GM23338 (cell line): ENCODE data around the gene NTN4. TPM values are rescaled to one million over a fixed set of nuclear protein-coding genes. Genes with fewer than 3 reads are reported as not detected.

Experiments
- ATAC-seq: fragments of 200-7000 bp; cut with Tn5 transposase; 3 replicates; pipeline ENCODE4 v1.9.1; 2020
- DNase-seq: peaks from one replicate; pipeline ENCODE4 v3.0.0-alpha.2; 2015; ENCODE audit warnings: low spot score
- H2AFZ ChIP-seq: fragments of 200-600 bp; sonication (generic); 2 replicates; pipeline ENCODE4 v1.8.0; 2016; ENCODE audit warnings: antibody characterized with exemption, mild to moderate bottlenecking, moderate library complexity
- H3F3A ChIP-seq: fragments of 200-600 bp; sonication (generic); replicated peaks from 2 replicates; pipeline ENCODE4 v1.8.0; 2017; ENCODE audit warnings: antibody characterized with exemption, mixed run types, low read depth
- H3K27ac ChIP-seq: fragments of 200-600 bp; sonication (generic); 2 replicates; pipeline ENCODE4 v1.6.1; 2016; ENCODE audit warnings: low read depth
- H3K27me3 ChIP-seq: fragments of 200-600 bp; sonication (generic); 2 replicates; pipeline ENCODE4 v1.8.0; 2016; ENCODE audit warnings: mild to moderate bottlenecking, mixed run types, moderate library complexity; ENCODE audit not compliant: insufficient read depth
- H3K36me3 ChIP-seq: fragments of 200-600 bp; sonication (generic); 2 replicates; pipeline ENCODE4 v1.8.0; 2016; ENCODE audit warnings: mild to moderate bottlenecking; ENCODE audit not compliant: insufficient read depth
- H3K4me1 ChIP-seq: fragments of 200-600 bp; sonication (generic); 2 replicates; pipeline ENCODE4 v1.8.0; 2016; ENCODE audit warnings: mild to moderate bottlenecking, moderate library complexity; ENCODE audit not compliant: insufficient read depth
- H3K4me2 ChIP-seq: fragments of 200-600 bp; sonication (generic); 2 replicates; pipeline ENCODE4 v1.7.1; 2017; ENCODE audit warnings: mixed run types
- H3K4me3 ChIP-seq: fragments of 200-600 bp; sonication (generic); 2 replicates; pipeline ENCODE4 v1.6.1; 2016; ENCODE audit warnings: mixed run types
- H3K79me2 ChIP-seq: fragments of 200-600 bp; sonication (generic); replicated peaks from 2 replicates; pipeline ENCODE4 v1.8.0; 2017; ENCODE audit warnings: mild to moderate bottlenecking; ENCODE audit not compliant: insufficient read depth
- H3K9me2 ChIP-seq: fragments of 200-600 bp; sonication (generic); 2 replicates; pipeline ENCODE4 v1.8.0; 2017; ENCODE audit not compliant: insufficient read depth
- H4K20me1 ChIP-seq: fragments of 200-600 bp; sonication (generic); replicated peaks from 2 replicates; pipeline ENCODE4 v1.8.0; 2017; ENCODE audit warnings: mild to moderate bottlenecking; ENCODE audit not compliant: insufficient read depth
- H3K27ac Mint-ChIP-seq: 2 replicates; pipeline ENCODE4 v1.8.0; 2020; ENCODE audit warnings: inconsistent platforms, mild to moderate bottlenecking, moderate library complexity, mixed read lengths
- H3K27me3 Mint-ChIP-seq: 3 replicates; pipeline ENCODE4 v1.8.0; 2022; ENCODE audit warnings: low read depth, mild to moderate bottlenecking, moderate library complexity, mixed read lengths, inconsistent platforms; ENCODE audit not compliant: insufficient read depth, poor library complexity
- H3K36me3 Mint-ChIP-seq: 3 replicates; pipeline ENCODE4 v1.8.0; 2021; ENCODE audit warnings: low read depth, mild to moderate bottlenecking, inconsistent platforms, moderate library complexity, mixed read lengths
- H3K4me1 Mint-ChIP-seq: 3 replicates; pipeline ENCODE4 v1.8.0; 2020; ENCODE audit warnings: mild to moderate bottlenecking, inconsistent platforms, mixed read lengths
- H3K4me3 Mint-ChIP-seq: 3 replicates; pipeline ENCODE4 v1.8.0; 2021; ENCODE audit warnings: moderate library complexity, mild to moderate bottlenecking, inconsistent platforms, mixed read lengths
- H3K9me3 Mint-ChIP-seq: 3 replicates; pipeline ENCODE4 v1.8.0; 2020; ENCODE audit warnings: moderate library complexity, mild to moderate bottlenecking, inconsistent platforms, mixed read lengths
- CREB1 ChIP-seq: fragments of 250-450 bp; sonication (Bioruptor Pico); IDR thresholded peaks from 2 replicates; pipeline ENCODE4 v1.5.0; 2020; ENCODE audit warnings: low read depth, mild to moderate bottlenecking, moderate library complexity
- EZH2 ChIP-seq: fragments of 200-600 bp; sonication (generic); IDR thresholded peaks from one replicate; pipeline ENCODE4 v1.8.0; 2017; ENCODE audit warnings: antibody characterized with exemption, mild to moderate bottlenecking, low read depth; ENCODE audit not compliant: unreplicated experiment
- EZH2phosphoT487 ChIP-seq: fragments of 200-600 bp; sonication (generic); IDR thresholded peaks from one replicate; pipeline ENCODE4 v1.8.1; 2018; ENCODE audit warnings: antibody characterized with exemption; ENCODE audit not compliant: unreplicated experiment
- JUNB ChIP-seq: IDR thresholded peaks from one replicate; pipeline ENCODE4 v1.6.1; 2016; ENCODE audit warnings: antibody characterized with exemption; ENCODE audit not compliant: unreplicated experiment
- NANOG ChIP-seq: IDR thresholded peaks from 2 replicates; pipeline ENCODE4 v1.6.1; 2016; ENCODE audit warnings: antibody characterized with exemption, borderline replicate concordance
- POLR2AphosphoS5 ChIP-seq: IDR thresholded peaks from 2 replicates; pipeline ENCODE4 v1.6.1; 2016; ENCODE audit warnings: antibody characterized with exemption, low read depth
- STAT1 ChIP-seq: IDR thresholded peaks from one replicate; pipeline ENCODE4 v1.6.1; 2016; ENCODE audit warnings: antibody characterized with exemption; ENCODE audit not compliant: unreplicated experiment
- ZNF114 ChIP-seq: fragments of 250-450 bp; sonication (Bioruptor Pico); IDR thresholded peaks from 2 replicates; pipeline ENCODE4 v1.5.0; 2020; ENCODE audit warnings: mild to moderate bottlenecking, moderate library complexity
- ZNF331 ChIP-seq: fragments of 250-450 bp; sonication (Bioruptor Pico); IDR thresholded peaks from 2 replicates; pipeline ENCODE4 v1.5.0; 2020; ENCODE audit warnings: low read depth, mild to moderate bottlenecking, moderate library complexity
- polyA plus RNA-seq: library from polyadenylated mRNA; unstranded; fragments of >200 nt; fragmentation: Nextera tagmentation; extraction: Ambion mirVana; gene quantifications from 2 replicates; pipeline ENCODE4 v1.2.1, GENCODE V29; 2016
- total RNA-seq: library from RNA; depleted of rRNA; stranded (reverse); fragments of >200 nt; shearing (Covaris generic); gene quantifications from 2 replicates; pipeline ENCODE4 v1.2.3, GENCODE V29; 2014
- TF ChIP-seq, protein P1 (sequence below): fragments of 250-450 bp; sonication (Bioruptor Pico); IDR thresholded peaks from 2 replicates; pipeline ENCODE4 v1.5.0; 2020; ENCODE audit warnings: mild to moderate bottlenecking, moderate library complexity
- TF ChIP-seq, protein P2 (sequence below), 2 experiments: fragments of 200-600 bp in 1 of 2; sonication (generic) in 1 of 2; conservative IDR thresholded peaks; 2 replicates each; pipeline versions ENCODE4 v1.5.1 to v1.6.1; 2016 to 2017; ENCODE audit warnings: antibody characterized with exemption in 2 of 2, low read depth in 2 of 2, mild to moderate bottlenecking in 2 of 2, moderate library complexity in 1 of 2
- TF ChIP-seq, protein P3 (sequence below): IDR thresholded peaks from one replicate; pipeline ENCODE4 v1.6.1; 2018; ENCODE audit warnings: antibody characterized with exemption; ENCODE audit not compliant: unreplicated experiment
- TF ChIP-seq, protein P4 (sequence below): IDR thresholded peaks from 2 replicates; pipeline ENCODE4 v1.6.1; 2016; ENCODE audit warnings: antibody characterized with exemption

NTN4 gene
- total and polyA plus RNA-seq, 2 experiments from 2014 or later = 1.5 to 3.8 TPM

DNA sequence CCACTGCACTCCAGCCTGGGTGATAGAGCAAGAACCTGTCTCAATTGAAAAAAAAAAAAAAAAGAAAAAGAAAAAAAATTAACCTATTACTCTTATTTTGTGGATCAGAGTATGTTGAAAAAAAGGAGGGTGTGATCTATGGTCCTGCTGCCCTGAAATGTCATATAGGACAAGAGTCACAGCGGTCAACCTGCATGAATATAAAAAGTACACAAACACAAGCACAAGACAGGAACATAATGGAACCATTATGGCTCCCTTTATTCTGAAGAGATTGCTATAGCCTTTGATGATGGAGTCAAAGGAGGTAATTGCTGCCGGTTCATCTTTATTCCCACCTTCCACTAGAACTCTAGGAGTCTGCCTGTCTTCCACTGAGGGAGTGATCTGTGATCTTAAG lies 96.9 kb downstream of the NTN4 start:
- H3K4me1 ChIP-seq = no peaks in the 10 kb centered on the region
- no peaks in the 10 kb centered on the region for H3K9me3 Mint-ChIP-seq
- no peaks in the 10 kb centered on the region for H3F3A ChIP-seq
- ATAC-seq (peak; percentile 68), DNase-seq (no peak)
- no peaks in the 10 kb centered on the region for H3K79me2 ChIP-seq
- H3K36me3 Mint-ChIP-seq = no peaks in the 10 kb centered on the region
- no peak overlapping the region for H3K4me2 ChIP-seq
- TF ChIP-seq STAT1 (no peak), NANOG (no peak), EZH2phosphoT487 (no peak), JUNB (no peak), CREB1 (CRISPR knock-in tag) (no peak), EZH2 (no peak), ZNF331 (no peak), POLR2AphosphoS5 (no peak), ZNF114 (CRISPR knock-in tag) (no peak)
- TF ChIP-seq, protein P1, sequence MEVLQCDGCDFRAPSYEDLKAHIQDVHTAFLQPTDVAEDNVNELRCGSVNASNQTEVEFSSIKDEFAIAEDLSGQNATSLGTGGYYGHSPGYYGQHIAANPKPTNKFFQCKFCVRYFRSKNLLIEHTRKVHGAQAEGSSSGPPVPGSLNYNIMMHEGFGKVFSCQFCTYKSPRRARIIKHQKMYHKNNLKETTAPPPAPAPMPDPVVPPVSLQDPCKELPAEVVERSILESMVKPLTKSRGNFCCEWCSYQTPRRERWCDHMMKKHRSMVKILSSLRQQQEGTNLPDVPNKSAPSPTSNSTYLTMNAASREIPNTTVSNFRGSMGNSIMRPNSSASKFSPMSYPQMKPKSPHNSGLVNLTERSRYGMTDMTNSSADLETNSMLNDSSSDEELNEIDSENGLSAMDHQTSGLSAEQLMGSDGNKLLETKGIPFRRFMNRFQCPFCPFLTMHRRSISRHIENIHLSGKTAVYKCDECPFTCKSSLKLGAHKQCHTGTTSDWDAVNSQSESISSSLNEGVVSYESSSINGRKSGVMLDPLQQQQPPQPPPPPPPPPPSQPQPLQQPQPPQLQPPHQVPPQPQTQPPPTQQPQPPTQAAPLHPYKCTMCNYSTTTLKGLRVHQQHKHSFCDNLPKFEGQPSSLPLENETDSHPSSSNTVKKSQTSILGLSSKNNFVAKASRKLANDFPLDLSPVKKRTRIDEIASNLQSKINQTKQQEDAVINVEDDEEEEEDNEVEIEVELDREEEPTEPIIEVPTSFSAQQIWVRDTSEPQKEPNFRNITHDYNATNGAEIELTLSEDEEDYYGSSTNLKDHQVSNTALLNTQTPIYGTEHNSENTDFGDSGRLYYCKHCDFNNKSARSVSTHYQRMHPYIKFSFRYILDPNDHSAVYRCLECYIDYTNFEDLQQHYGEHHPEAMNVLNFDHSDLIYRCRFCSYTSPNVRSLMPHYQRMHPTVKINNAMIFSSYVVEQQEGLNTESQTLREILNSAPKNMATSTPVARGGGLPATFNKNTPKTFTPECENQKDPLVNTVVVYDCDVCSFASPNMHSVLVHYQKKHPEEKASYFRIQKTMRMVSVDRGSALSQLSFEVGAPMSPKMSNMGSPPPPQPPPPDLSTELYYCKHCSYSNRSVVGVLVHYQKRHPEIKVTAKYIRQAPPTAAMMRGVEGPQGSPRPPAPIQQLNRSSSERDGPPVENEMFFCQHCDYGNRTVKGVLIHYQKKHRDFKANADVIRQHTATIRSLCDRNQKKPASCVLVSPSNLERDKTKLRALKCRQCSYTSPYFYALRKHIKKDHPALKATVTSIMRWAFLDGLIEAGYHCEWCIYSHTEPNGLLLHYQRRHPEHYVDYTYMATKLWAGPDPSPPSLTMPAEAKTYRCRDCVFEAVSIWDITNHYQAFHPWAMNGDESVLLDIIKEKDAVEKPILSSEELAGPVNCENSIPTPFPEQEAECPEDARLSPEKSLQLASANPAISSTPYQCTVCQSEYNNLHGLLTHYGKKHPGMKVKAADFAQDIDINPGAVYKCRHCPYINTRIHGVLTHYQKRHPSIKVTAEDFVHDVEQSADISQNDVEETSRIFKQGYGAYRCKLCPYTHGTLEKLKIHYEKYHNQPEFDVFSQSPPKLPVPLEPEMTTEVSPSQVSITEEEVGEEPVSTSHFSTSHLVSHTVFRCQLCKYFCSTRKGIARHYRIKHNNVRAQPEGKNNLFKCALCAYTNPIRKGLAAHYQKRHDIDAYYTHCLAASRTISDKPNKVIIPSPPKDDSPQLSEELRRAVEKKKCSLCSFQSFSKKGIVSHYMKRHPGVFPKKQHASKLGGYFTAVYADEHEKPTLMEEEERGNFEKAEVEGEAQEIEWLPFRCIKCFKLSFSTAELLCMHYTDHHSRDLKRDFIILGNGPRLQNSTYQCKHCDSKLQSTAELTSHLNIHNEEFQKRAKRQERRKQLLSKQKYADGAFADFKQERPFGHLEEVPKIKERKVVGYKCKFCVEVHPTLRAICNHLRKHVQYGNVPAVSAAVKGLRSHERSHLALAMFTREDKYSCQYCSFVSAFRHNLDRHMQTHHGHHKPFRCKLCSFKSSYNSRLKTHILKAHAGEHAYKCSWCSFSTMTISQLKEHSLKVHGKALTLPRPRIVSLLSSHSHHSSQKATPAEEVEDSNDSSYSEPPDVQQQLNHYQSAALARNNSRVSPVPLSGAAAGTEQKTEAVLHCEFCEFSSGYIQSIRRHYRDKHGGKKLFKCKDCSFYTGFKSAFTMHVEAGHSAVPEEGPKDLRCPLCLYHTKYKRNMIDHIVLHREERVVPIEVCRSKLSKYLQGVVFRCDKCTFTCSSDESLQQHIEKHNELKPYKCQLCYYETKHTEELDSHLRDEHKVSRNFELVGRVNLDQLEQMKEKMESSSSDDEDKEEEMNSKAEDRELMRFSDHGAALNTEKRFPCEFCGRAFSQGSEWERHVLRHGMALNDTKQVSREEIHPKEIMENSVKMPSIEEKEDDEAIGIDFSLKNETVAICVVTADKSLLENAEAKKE (CRISPR knock-in tag) = no peak
- TF ChIP-seq, protein P2, sequence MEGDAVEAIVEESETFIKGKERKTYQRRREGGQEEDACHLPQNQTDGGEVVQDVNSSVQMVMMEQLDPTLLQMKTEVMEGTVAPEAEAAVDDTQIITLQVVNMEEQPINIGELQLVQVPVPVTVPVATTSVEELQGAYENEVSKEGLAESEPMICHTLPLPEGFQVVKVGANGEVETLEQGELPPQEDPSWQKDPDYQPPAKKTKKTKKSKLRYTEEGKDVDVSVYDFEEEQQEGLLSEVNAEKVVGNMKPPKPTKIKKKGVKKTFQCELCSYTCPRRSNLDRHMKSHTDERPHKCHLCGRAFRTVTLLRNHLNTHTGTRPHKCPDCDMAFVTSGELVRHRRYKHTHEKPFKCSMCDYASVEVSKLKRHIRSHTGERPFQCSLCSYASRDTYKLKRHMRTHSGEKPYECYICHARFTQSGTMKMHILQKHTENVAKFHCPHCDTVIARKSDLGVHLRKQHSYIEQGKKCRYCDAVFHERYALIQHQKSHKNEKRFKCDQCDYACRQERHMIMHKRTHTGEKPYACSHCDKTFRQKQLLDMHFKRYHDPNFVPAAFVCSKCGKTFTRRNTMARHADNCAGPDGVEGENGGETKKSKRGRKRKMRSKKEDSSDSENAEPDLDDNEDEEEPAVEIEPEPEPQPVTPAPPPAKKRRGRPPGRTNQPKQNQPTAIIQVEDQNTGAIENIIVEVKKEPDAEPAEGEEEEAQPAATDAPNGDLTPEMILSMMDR (conservative IDR thresholded peaks at IDR 0.05; ENCODE audit: low read depth in 2 of 2) = no peak
- TF ChIP-seq, protein P3, sequence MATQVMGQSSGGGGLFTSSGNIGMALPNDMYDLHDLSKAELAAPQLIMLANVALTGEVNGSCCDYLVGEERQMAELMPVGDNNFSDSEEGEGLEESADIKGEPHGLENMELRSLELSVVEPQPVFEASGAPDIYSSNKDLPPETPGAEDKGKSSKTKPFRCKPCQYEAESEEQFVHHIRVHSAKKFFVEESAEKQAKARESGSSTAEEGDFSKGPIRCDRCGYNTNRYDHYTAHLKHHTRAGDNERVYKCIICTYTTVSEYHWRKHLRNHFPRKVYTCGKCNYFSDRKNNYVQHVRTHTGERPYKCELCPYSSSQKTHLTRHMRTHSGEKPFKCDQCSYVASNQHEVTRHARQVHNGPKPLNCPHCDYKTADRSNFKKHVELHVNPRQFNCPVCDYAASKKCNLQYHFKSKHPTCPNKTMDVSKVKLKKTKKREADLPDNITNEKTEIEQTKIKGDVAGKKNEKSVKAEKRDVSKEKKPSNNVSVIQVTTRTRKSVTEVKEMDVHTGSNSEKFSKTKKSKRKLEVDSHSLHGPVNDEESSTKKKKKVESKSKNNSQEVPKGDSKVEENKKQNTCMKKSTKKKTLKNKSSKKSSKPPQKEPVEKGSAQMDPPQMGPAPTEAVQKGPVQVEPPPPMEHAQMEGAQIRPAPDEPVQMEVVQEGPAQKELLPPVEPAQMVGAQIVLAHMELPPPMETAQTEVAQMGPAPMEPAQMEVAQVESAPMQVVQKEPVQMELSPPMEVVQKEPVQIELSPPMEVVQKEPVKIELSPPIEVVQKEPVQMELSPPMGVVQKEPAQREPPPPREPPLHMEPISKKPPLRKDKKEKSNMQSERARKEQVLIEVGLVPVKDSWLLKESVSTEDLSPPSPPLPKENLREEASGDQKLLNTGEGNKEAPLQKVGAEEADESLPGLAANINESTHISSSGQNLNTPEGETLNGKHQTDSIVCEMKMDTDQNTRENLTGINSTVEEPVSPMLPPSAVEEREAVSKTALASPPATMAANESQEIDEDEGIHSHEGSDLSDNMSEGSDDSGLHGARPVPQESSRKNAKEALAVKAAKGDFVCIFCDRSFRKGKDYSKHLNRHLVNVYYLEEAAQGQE = no peak
- TF ChIP-seq, protein P4, sequence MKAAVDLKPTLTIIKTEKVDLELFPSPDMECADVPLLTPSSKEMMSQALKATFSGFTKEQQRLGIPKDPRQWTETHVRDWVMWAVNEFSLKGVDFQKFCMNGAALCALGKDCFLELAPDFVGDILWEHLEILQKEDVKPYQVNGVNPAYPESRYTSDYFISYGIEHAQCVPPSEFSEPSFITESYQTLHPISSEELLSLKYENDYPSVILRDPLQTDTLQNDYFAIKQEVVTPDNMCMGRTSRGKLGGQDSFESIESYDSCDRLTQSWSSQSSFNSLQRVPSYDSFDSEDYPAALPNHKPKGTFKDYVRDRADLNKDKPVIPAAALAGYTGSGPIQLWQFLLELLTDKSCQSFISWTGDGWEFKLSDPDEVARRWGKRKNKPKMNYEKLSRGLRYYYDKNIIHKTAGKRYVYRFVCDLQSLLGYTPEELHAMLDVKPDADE = no peak
- H3K4me3 Mint-ChIP-seq = no peak overlapping the region
- H3K27me3 Mint-ChIP-seq = no peaks in the 10 kb centered on the region
- peaks cover 5% of the 10 kb centered on the region; the same call in 1 of the 2 replicates for H3K9me2 ChIP-seq
- H3K27ac Mint-ChIP-seq = no peak overlapping the region
- H3K27me3 ChIP-seq = no peaks in the 10 kb centered on the region
- no peaks in the 10 kb centered on the region for H3K36me3 ChIP-seq
- no peaks in the 10 kb centered on the region for H3K4me1 Mint-ChIP-seq
- H2AFZ ChIP-seq = no peak overlapping the region
- peak overlapping the region; percentile 5; the same call in 1 of the 2 replicates for H3K27ac ChIP-seq
- no peaks in the 10 kb centered on the region; the same call in 1 of the 2 replicates for H4K20me1 ChIP-seq
- no peak overlapping the region for H3K4me3 ChIP-seq
